Right lobe of liver (tissue), 6 donors: ENCODE results near the gene ATOH7. TPM values are rescaled to one million over a fixed set of nuclear protein-coding genes. Genes with fewer than 3 reads are reported as not detected.

ENCODE experiments used
- ATAC-seq, 4 donors: fragments of 200-7000 bp; cut with Tn5 transposase; one replicate each; pipeline ENCODE4 v1.9.1; 2020; ENCODE audit warnings: mild to moderate bottlenecking in 4 of 4, moderate library complexity in 4 of 4
- DNase-seq, 3 donors: peaks; one replicate each; pipeline ENCODE4 v3.0.0-alpha.2; 2020
- H3K27ac ChIP-seq, 3 donors: fragments of 200-600 bp; one replicate each; pipeline ENCODE4 v1.8.0; 2022
- H3K27me3 ChIP-seq, 2 donors: fragments of 200-600 bp; one replicate each; pipeline ENCODE4 v1.8.0; 2022
- H3K36me3 ChIP-seq, 4 donors: fragments of 200-600 bp; sonication (generic) in 1 of 4; one replicate each; pipeline versions ENCODE4 v1.5.1 to v1.8.0; 2017 to 2022; ENCODE audit warnings: control low read depth in 1 of 4
- H3K4me1 ChIP-seq, 4 donors: fragments of 200-600 bp; sonication (generic) in 1 of 4; one replicate each; pipeline versions ENCODE4 v1.5.1 to v1.8.0; 2017 to 2022; ENCODE audit warnings: control low read depth in 1 of 4
- H3K4me3 ChIP-seq, 3 donors: fragments of 200-600 bp; one replicate each; pipeline ENCODE4 v1.8.0; 2022
- H3K9me3 ChIP-seq, 4 donors: fragments of 200-600 bp; sonication (generic) in 1 of 4; one replicate each; pipeline versions ENCODE4 v1.5.1 to v1.8.0; 2017 to 2022; ENCODE audit warnings: control low read depth in 1 of 4
- CTCF ChIP-seq, 4 donors: fragments of 200-600 bp in 3 of 4; fragments of 450-650 bp in 1 of 4; IDR thresholded peaks; one replicate each; pipeline versions ENCODE4 v1.5.1 to v1.8.0; 2016 to 2022; ENCODE audit warnings: antibody characterized with exemption in 4 of 4, mild to moderate bottlenecking in 2 of 4
- POLR2A ChIP-seq: fragments of 450-650 bp; IDR thresholded peaks from one replicate; pipeline ENCODE4 v1.6.1; 2017; ENCODE audit warnings: antibody characterized with exemption, mild to moderate bottlenecking
- WGBS: methylation state at CpG from one replicate; pipeline ENCODE4 v1.1.6; 2018; ENCODE audit warnings: low coverage, low lambda C conversion rate; ENCODE audit not compliant: insufficient coverage; ENCODE audit errors: missing lambda C conversion rate; 5-methylcytosine and 5-hydroxymethylcytosine counted together
- intact Hi-C, 2 donors: fragments of 100-400 bp; cut with DNase I; formaldehyde crosslinking; loops; one replicate each; pipeline versions ENCODE4 v1.11.2 to v1.14.1; 2022
- total RNA-seq, 6 experiments: library from RNA; depleted of rRNA in 2 of 6; stranded (reverse); fragments of >200 nt in 2 of 6; fragmentation: NEBNext Ultra II Directional in 3 of 6; extraction: Animal tissue kit (Norgen Biotek cat#: 25700) in 3 of 6; gene quantifications; one replicate each; pipeline versions ENCODE4 v1.1.0 to v1.2.4, GENCODE V29; 2016 to 2023
- donor health status: DM: no; HTN: yes; CAD: no.
- donor health status: DM: no; HTN: no; CAD: no.
- donor health status: DM: no; HTN: no; CAD: no.
- donor health status: DM: no; HTN: yes; CAD: no.
- donor health status: DM: no; HTN: yes; CAD: no.

ATOH7 gene
- total RNA-seq, 6 experiments from 2014 or later = 0.25 to 1.1 (median 0.46) TPM; not detected in 2

- intact Hi-C loops = loop anchor here in 1 of 2 donors (5.0 kb wide), 1 partner anchor 134 kb away; no protein-coding TSS in a partner anchor
These were observed 19.1 kb downstream of the ATOH7 start for GRCh38 chr10:68212721-68213352.

GRCh38 chr10:68211669-68212068, 20.2 kb downstream of the ATOH7 start:
- 40% methylated on average over 1 of the region's 1 CpG for WGBS
- intact Hi-C loops = loop anchor here in 1 of 2 donors (5.0 kb wide), 1 partner anchor 136 kb away; no protein-coding TSS in a partner anchor
- TF ChIP-seq POLR2A = no peak
- no peak for TF ChIP-seq CTCF (IDR thresholded peaks at IDR 0.05)
- H3K27ac ChIP-seq = no peak overlapping the region
- no peaks in the 10 kb centered on the region for H3K4me1 ChIP-seq
- no peak overlapping the region for H3K4me3 ChIP-seq
- no peaks in the 10 kb centered on the region for H3K9me3 ChIP-seq
- no peaks in the 10 kb centered on the region for H3K27me3 ChIP-seq
- DNase-seq (no peak), ATAC-seq (no peak)
- H3K36me3 ChIP-seq = no peaks in the 10 kb centered on the region

More at GRCh38 chr10:68212721-68213352, 19.1 kb downstream of the ATOH7 start:
- Histone ChIP-seq H3K9me3 (no peaks in the 10 kb centered on the region), H3K36me3 (no peaks in the 10 kb centered on the region), H3K4me3 (no peak overlapping the region), H3K27me3 (no peaks in the 10 kb centered on the region), H3K4me1 (no peaks in the 10 kb centered on the region), H3K27ac (no peak overlapping the region)
- ATAC-seq (peak; percentile 37 to 64 (median 57)), DNase-seq (no peak)
- WGBS = 45% methylated on average over 8 of the region's 8 CpGs
- TF ChIP-seq POLR2A = no peak
- peak; percentile 56 to 66 (median 60) for TF ChIP-seq CTCF (IDR thresholded peaks at IDR 0.05)

- Histone ChIP-seq H3K9me3 (no peaks in the 10 kb centered on the region), H3K27me3 (no peaks in the 10 kb centered on the region), H3K36me3 (no peaks in the 10 kb centered on the region), H3K27ac (no peak overlapping the region), H3K4me3 (no peak overlapping the region), H3K4me1 (no peaks in the 10 kb centered on the region)
- ATAC-seq (peak; percentile 95 to 98 (median 96)), DNase-seq (peak; percentile 57 to 74 (median 60))
- whole genome bisulfite sequencing = 29% methylated on average over 10 of the region's 10 CpGs
- TF ChIP-seq CTCF (IDR thresholded peaks at IDR 0.05) (peak; percentile 62 to 74 (median 67)), POLR2A (no peak)
- intact Hi-C loops = no loop called here
These were observed 23.4 kb downstream of the ATOH7 start for GRCh38 chr10:68208424-68209042.

GRCh38 chr10:68202960-68203353, 29.0 kb downstream of the ATOH7 start:
- Histone ChIP-seq H3K4me1 (peaks cover 0 to 3% (median 0%) of the 10 kb centered on the region in 4 donors), H3K9me3 (no peaks in the 10 kb centered on the region), H3K4me3 (no peak overlapping the region), H3K27ac (no peak overlapping the region), H3K27me3 (no peaks in the 10 kb centered on the region), H3K36me3 (no peaks in the 10 kb centered on the region)
- no peak for TF ChIP-seq CTCF (IDR thresholded peaks at IDR 0.05)
- TF ChIP-seq POLR2A = no peak
- ATAC-seq = peak in 2 of 4 donors; percentile 44 to 45
- DNase-seq = no peak
- 15% methylated on average over 3 of the region's 5 CpGs for WGBS
- intact Hi-C loops = no loop called here
